A549 (cell line): ENCODE results near the gene ATP6AP1. TPM values are rescaled to one million over a fixed set of nuclear protein-coding genes. Genes with fewer than 3 reads are reported as not detected.
A peak's percentile ranks its signal among the peaks of the same experiment; 100 is the strongest.

Experiments
- ATAC-seq, 2 experiments: fragments of 200-7000 bp in 1 of 2; fragments of >200 bp in 1 of 2; cut with Nextera tagmentation in 1 of 2; cut with Tn5 transposase in 1 of 2; 3 replicates each; pipeline versions ENCODE4 v1.8.0 to v1.9.1; 2018 to 2020; ENCODE audit warnings: mild to moderate bottlenecking in 1 of 2, moderate library complexity in 1 of 2
- CTCF ChIA-PET: fragments of 300-600 bp; sonication (Branson Sonifier 250); formaldehyde crosslinking; extraction: SDS; loops from one replicate; lab custom pipeline; 2021; ENCODE audit warnings: antibody characterized with exemption, inconsistent platforms; lab: Yijun Ruan, JAX
- POLR2A ChIA-PET: fragments of 350-600 bp; formaldehyde crosslinking; extraction: SDS; loops from one replicate; lab custom pipeline; 2021; ENCODE audit warnings: antibody characterized with exemption, inconsistent platforms; lab: Yijun Ruan, JAX
- DNase-seq, 2 experiments: peaks; one replicate each; pipeline versions ENCODE4 v3.0.0 to v3.0.0-alpha.2; 2011 to 2016; ENCODE audit warnings: low read depth in 1 of 2, low spot score in 1 of 2
- FAIRE-seq: peaks from 2 replicates; lab custom pipeline; 2011; peaks lifted over from hg19 to GRCh38; lab: Jason Lieb, UNC
- H3K27ac ChIP-seq, 2 experiments: fragments of >200 bp; sonication (Bioruptor Twin); formaldehyde crosslinking; 3 replicates each; pipeline ENCODE4 v1.5.1; 2016 to 2017
- H3K4me1 ChIP-seq: fragments of >200 bp; sonication (Bioruptor Twin); formaldehyde crosslinking; 3 replicates; pipeline ENCODE4 v1.6.1; 2016
- H3K4me2 ChIP-seq: fragments of >200 bp; sonication (Bioruptor Twin); formaldehyde crosslinking; 3 replicates; pipeline ENCODE4 v1.6.1; 2016
- H3K4me3 ChIP-seq: fragments of >200 bp; sonication (Bioruptor Twin); formaldehyde crosslinking; 3 replicates; pipeline ENCODE4 v1.5.1; 2016
- H3K9me3 ChIP-seq: fragments of >200 bp; sonication (Bioruptor Twin); formaldehyde crosslinking; 3 replicates; pipeline ENCODE4 v1.6.1; 2016
- BCL3 ChIP-seq: fragments of >200 bp; sonication (Bioruptor Twin); formaldehyde crosslinking; IDR thresholded peaks from 3 replicates; pipeline ENCODE4 v1.6.1; 2016
- CBX2 ChIP-seq: fragments of 200-600 bp; sonication (generic); IDR thresholded peaks from 2 replicates; pipeline ENCODE4 v1.6.1; 2016; ENCODE audit warnings: low read depth, mild to moderate bottlenecking, borderline replicate concordance
- CTCF ChIP-seq: fragments of >200 bp; sonication (Bioruptor Twin); formaldehyde crosslinking; IDR thresholded peaks from 3 replicates; pipeline ENCODE4 v1.5.1; 2016
- E2F6 ChIP-seq: IDR thresholded peaks from 2 replicates; pipeline ENCODE4 v1.6.1; 2012; ENCODE audit warnings: low read depth, borderline replicate concordance
- EHF ChIP-seq: fragments of 250-450 bp; sonication (Bioruptor Pico); IDR thresholded peaks from 2 replicates; pipeline ENCODE4 v1.5.0; 2020; ENCODE audit warnings: mild to moderate bottlenecking
- HMGXB4 ChIP-seq: fragments of 250-450 bp; sonication (Bioruptor Pico); IDR thresholded peaks from 2 replicates; pipeline ENCODE4 v1.5.0; 2021; ENCODE audit warnings: mild to moderate bottlenecking, moderate library complexity, borderline replicate concordance
- HOXB5 ChIP-seq: fragments of 250-450 bp; sonication (Bioruptor Pico); IDR thresholded peaks from 2 replicates; pipeline ENCODE4 v1.5.0; 2020; ENCODE audit warnings: mild to moderate bottlenecking, moderate library complexity
- JUN ChIP-seq, 2 experiments: fragments of >200 bp; sonication (Bioruptor Twin); formaldehyde crosslinking; IDR thresholded peaks; 2 replicates in 1 of 2; 3 replicates in 1 of 2; pipeline ENCODE4 v1.6.1; 2016 to 2017
- MAX ChIP-seq: IDR thresholded peaks from 2 replicates; pipeline ENCODE4 v1.6.1; 2012
- PBX3 ChIP-seq: IDR thresholded peaks from 2 replicates; pipeline ENCODE4 v1.6.1; 2012
- POLR2A ChIP-seq: IDR thresholded peaks from 2 replicates; pipeline ENCODE4 v1.6.1; 2012; ENCODE audit warnings: mild to moderate bottlenecking, low read length
- REST ChIP-seq: fragments of 200-600 bp; sonication (generic); IDR thresholded peaks from 2 replicates; pipeline ENCODE4 v1.6.1; 2016; ENCODE audit warnings: antibody characterized with exemption, mild to moderate bottlenecking, moderate library complexity
- RFX5 ChIP-seq: fragments of 450-650 bp; IDR thresholded peaks from 2 replicates; pipeline ENCODE4 v1.7.1; 2014; ENCODE audit warnings: antibody characterized with exemption, mild to moderate bottlenecking, moderate library complexity
- ZFP36 ChIP-seq: fragments of 450-650 bp; IDR thresholded peaks from 2 replicates; pipeline ENCODE4 v1.6.1; 2014; ENCODE audit warnings: borderline replicate concordance; ENCODE audit not compliant: partially characterized antibody
- ZNF302 ChIP-seq: fragments of 250-450 bp; sonication (Bioruptor Pico); IDR thresholded peaks from 2 replicates; pipeline ENCODE4 v1.9.0; 2021; ENCODE audit warnings: inconsistent platforms, mild to moderate bottlenecking, moderate library complexity
- WGBS: methylation state at CpG from one replicate; pipeline ENCODE4 v1.1.6; 2017; ENCODE audit errors: missing lambda C conversion rate; 5-methylcytosine and 5-hydroxymethylcytosine counted together
- polyA plus RNA-seq, 4 experiments: library from polyadenylated mRNA; depleted of rRNA in 3 of 4; stranded (reverse); fragments of >200 nt; fragmentation: RNase III in 1 of 4; extraction: RNeasy Plus Mini Kit Qiagen cat#74134 plus additional on column Dnase treatment in 1 of 4; gene quantifications; 2 replicates in 3 of 4; 3 replicates in 1 of 4; pipeline ENCODE4 v1.2.3, GENCODE V29; 2011 to 2017

ATP6AP1 gene
- polyA plus RNA-seq, 2 of the 4 experiments (the other 2 are of a cell fraction): 62.6 to 81.7 TPM

GRCh38 chrX:154443992-154444754, 15.7 kb downstream of the ATP6AP1 start, which contains the start of gene FAM50A:
TSS of gene FAM50A (plus strand) at chrX:154444141. CDS start at chrX:154444236, 95 bp downstream.
- 0% methylated on average over 5 of the region's 94 CpGs for WGBS
- peak within 1 kb of the TSS; percentile 99 for H3K4me2 ChIP-seq
- peak within 1 kb of the TSS; percentile 99 for H3K4me3 ChIP-seq
- DNase-seq: peak; percentile 54 to 79
- ChIA-PET CTCF (interaction anchor here (1.0 to 3.0 kb wide), 2 partner anchors 9 to 71 kb away, joined by 3 to 11 read pairs; no protein-coding TSS in a partner anchor), POLR2A (interaction anchor here (0.7 kb wide), 1 partner anchor 10 kb away, joined by 3 read pairs; no protein-coding TSS in a partner anchor)
- no peaks in the 10 kb centered on the region for H3K9me3 ChIP-seq
- no peak for TF ChIP-seq HOXB5
- no peak for TF ChIP-seq E2F6
- no peak for TF ChIP-seq EHF
- no peak; the same call in 1 of the 2 replicates for TF ChIP-seq PBX3
- peak; percentile 29; the same call in 1 of the 2 replicates for TF ChIP-seq POLR2A
- peak; percentile 15; the same call in 1 of the 2 replicates for TF ChIP-seq MAX
- TF ChIP-seq RFX5: no peak
- no peak for TF ChIP-seq ZFP36
- no peak for TF ChIP-seq REST
- TF ChIP-seq ZNF302: no peak
- TF ChIP-seq CBX2: no peak
- no peak for TF ChIP-seq CTCF
- no peak for TF ChIP-seq HMGXB4
- TF ChIP-seq BCL3: 0 out of 3 replicates have a peak, but pooled peaks have one; percentile 32
- TF ChIP-seq JUN (IDR thresholded peaks at IDR 0.05): peak; percentile 37 to 56; a peak in 2 of 5 replicates
- peak; percentile 79 to 87 for ATAC-seq
- FAIRE-seq: no peak
- H3K27ac ChIP-seq: peak within 1 kb of the TSS; percentile 92 to 96
- peaks cover 12% of the 10 kb centered on the region for H3K4me1 ChIP-seq
